ENCODE measurements around the gene PTPRJ. TPM values are rescaled to one million over a fixed set of nuclear protein-coding genes. Genes with fewer than 3 reads are reported as not detected.

Gene PTPRJ
- total and polyA plus RNA-seq, 2 donors (not counting 1 experiment from before 2014, with no cell fraction given): 11.2 to 20.0 TPM

DNA sequence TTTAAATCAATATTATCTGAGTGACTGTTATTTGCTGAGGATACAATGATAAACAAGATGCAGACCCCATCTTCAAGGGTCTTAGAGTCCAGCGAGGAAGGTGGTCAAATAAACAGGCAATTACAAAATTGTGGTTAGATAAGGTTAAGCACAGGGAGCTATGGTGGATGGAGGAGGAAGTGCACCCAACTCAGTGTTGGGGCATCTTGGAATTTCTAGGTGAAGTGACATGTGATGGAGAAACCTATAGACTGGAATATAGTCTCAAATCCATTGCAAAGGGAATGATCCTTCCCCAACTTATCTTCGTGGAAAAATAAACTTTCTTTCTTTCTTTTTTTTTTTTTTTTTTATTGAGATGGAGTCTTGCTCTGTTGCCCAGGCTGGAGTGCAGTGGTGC, 3.4 kb upstream of the PTPRJ start:
- CTCF ChIA-PET: interaction anchor here (1.3 kb wide), 1 partner anchor 46 kb away, joined by 5 read pairs; no protein-coding TSS in a partner anchor

GRCh38 chr11:47977623-47978022, 2.7 kb upstream of the PTPRJ start:
- Histone ChIP-seq H3K4me2 (replicated peaks; ENCODE audit: low read depth, low read length, poor library complexity, severe bottlenecking) (no peak overlapping the region), H3K4me1 (ENCODE audit: control insufficient read depth in 2 of 2, insufficient read depth in 2 of 2, low read length in 2 of 2) (peaks cover 28 to 47% of the 10 kb centered on the region in 2 donors), H3K36me3 (replicated peaks in 1 of 2; ENCODE audit: control extremely low read depth in 1 of 2, control insufficient read depth in 1 of 2, extremely low read depth in 1 of 2, insufficient read depth in 2 of 2, low read length in 1 of 2) (no peaks in the 10 kb centered on the region), H2AFZ (ENCODE audit: insufficient read depth, low read depth, low read length, poor library complexity, severe bottlenecking) (no peak overlapping the region), H3K27me3 (replicated peaks in 1 of 4; ENCODE audit: control extremely low read depth in 1 of 4, control insufficient read depth in 3 of 4, insufficient read depth in 4 of 4, low read length in 3 of 4) (no peaks in the 10 kb centered on the region), H3K9me3 (ENCODE audit: control extremely low read depth in 1 of 3, control insufficient read depth in 2 of 3, insufficient read depth in 1 of 3, low read length in 2 of 3) (no peaks in the 10 kb centered on the region), H3K9ac (ENCODE audit: low read length) (no peak overlapping the region), H3K4me3 (ENCODE audit: control extremely low read depth in 1 of 5, extremely low read depth in 1 of 5, insufficient read depth in 1 of 5, low read depth in 2 of 5, low read length in 4 of 5) (no peak overlapping the region), H3K27ac (ENCODE audit: low read length in 2 of 2) (no peak overlapping the region), H4K20me1 (ENCODE audit: control insufficient read depth, insufficient read depth, low read length, poor library complexity, severe bottlenecking) (no peaks in the 10 kb centered on the region), H3K79me2 (ENCODE audit: control insufficient read depth, insufficient read depth, low read length) (peaks cover 12% of the 10 kb centered on the region)
- ChIA-PET CTCF (interaction anchor here (1.3 kb wide), 1 partner anchor 47 kb away, joined by 5 read pairs; no protein-coding TSS in a partner anchor), POLR2A (interaction anchor here (0.7 kb wide), 2 partner anchors 19 to 57 kb away, joined by 4 read pairs; no protein-coding TSS in a partner anchor)
- ATAC-seq (ENCODE audit: low read depth) (no peak), DNase-seq (no peak)
- no peaks in the 10 kb centered on the region for H3K9me3 Mint-ChIP-seq (ENCODE audit: insufficient read depth)
- intact Hi-C loops (cut with micrococcal nuclease): no loop called here
- no CpG with 5 or more reads among the region's 5 CpGs for WGBS (ENCODE audit: insufficient coverage)
- no peaks in the 10 kb centered on the region for H3K27me3 Mint-ChIP-seq
- peaks cover 36% of the 10 kb centered on the region for H3K4me1 Mint-ChIP-seq
- H3K27ac Mint-ChIP-seq: no peak overlapping the region
- no peak for TF ChIP-seq EZH2 (IDR thresholded peaks at IDR 0.05; ENCODE audit: borderline replicate concordance, insufficient read depth, low read depth, low read length, poor library complexity, severe bottlenecking)
- no peak for TF ChIP-seq CTCF (IDR thresholded peaks at IDR 0.05)
- H3K4me3 Mint-ChIP-seq: no peak overlapping the region

More for the DNA sequence above, 3.4 kb upstream of the PTPRJ start:
- POLR2A ChIA-PET: no interaction called here
- ATAC-seq (ENCODE audit: low read depth) (no peak), DNase-seq (no peak)
- H3K4me3 ChIP-seq (ENCODE audit: control extremely low read depth in 1 of 5, extremely low read depth in 1 of 5, insufficient read depth in 1 of 5, low read depth in 2 of 5, low read length in 4 of 5): no peak overlapping the region
- TF ChIP-seq EZH2 (IDR thresholded peaks at IDR 0.05; ENCODE audit: borderline replicate concordance, insufficient read depth, low read depth, low read length, poor library complexity, severe bottlenecking) (no peak), CTCF (IDR thresholded peaks at IDR 0.05) (no peak)
- H3K4me2 ChIP-seq (replicated peaks; ENCODE audit: low read depth, low read length, poor library complexity, severe bottlenecking): no peak overlapping the region
- no peaks in the 10 kb centered on the region for H3K9me3 ChIP-seq (ENCODE audit: control extremely low read depth in 1 of 3, control insufficient read depth in 2 of 3, insufficient read depth in 1 of 3, low read length in 2 of 3)
- H4K20me1 ChIP-seq (ENCODE audit: control insufficient read depth, insufficient read depth, low read length, poor library complexity, severe bottlenecking): no peaks in the 10 kb centered on the region
- Mint-ChIP-seq H3K9me3 (ENCODE audit: insufficient read depth) (no peaks in the 10 kb centered on the region), H3K4me3 (no peak overlapping the region), H3K27me3 (no peaks in the 10 kb centered on the region), H3K4me1 (peaks cover 30% of the 10 kb centered on the region), H3K27ac (no peak overlapping the region)
- no peak overlapping the region for H3K27ac ChIP-seq (ENCODE audit: low read length in 2 of 2)
- no peaks in the 10 kb centered on the region for H3K27me3 ChIP-seq (replicated peaks in 1 of 4; ENCODE audit: control extremely low read depth in 1 of 4, control insufficient read depth in 3 of 4, insufficient read depth in 4 of 4, low read length in 3 of 4)
- peaks cover 7% of the 10 kb centered on the region for H3K79me2 ChIP-seq (ENCODE audit: control insufficient read depth, insufficient read depth, low read length)
- intact Hi-C loops (cut with micrococcal nuclease): no loop called here
- peaks cover 23 to 42% of the 10 kb centered on the region in 2 donors for H3K4me1 ChIP-seq (ENCODE audit: control insufficient read depth in 2 of 2, insufficient read depth in 2 of 2, low read length in 2 of 2)
- no peak overlapping the region for H2AFZ ChIP-seq (ENCODE audit: insufficient read depth, low read depth, low read length, poor library complexity, severe bottlenecking)
- no peak overlapping the region for H3K9ac ChIP-seq (ENCODE audit: low read length)
- 100% methylated on average over 1 of the region's 2 CpGs for WGBS (ENCODE audit: insufficient coverage)
- no peaks in the 10 kb centered on the region for H3K36me3 ChIP-seq (replicated peaks in 1 of 2; ENCODE audit: control extremely low read depth in 1 of 2, control insufficient read depth in 1 of 2, extremely low read depth in 1 of 2, insufficient read depth in 2 of 2, low read length in 1 of 2)
